Measurements from ENCODE around the gene SGMS2. TPM values are rescaled to one million over a fixed set of nuclear protein-coding genes. Genes with fewer than 3 reads are reported as not detected.

The SGMS2 gene
- total RNA-seq, 1 experiment from 2014 or later, result 0.72 TPM

DNA sequence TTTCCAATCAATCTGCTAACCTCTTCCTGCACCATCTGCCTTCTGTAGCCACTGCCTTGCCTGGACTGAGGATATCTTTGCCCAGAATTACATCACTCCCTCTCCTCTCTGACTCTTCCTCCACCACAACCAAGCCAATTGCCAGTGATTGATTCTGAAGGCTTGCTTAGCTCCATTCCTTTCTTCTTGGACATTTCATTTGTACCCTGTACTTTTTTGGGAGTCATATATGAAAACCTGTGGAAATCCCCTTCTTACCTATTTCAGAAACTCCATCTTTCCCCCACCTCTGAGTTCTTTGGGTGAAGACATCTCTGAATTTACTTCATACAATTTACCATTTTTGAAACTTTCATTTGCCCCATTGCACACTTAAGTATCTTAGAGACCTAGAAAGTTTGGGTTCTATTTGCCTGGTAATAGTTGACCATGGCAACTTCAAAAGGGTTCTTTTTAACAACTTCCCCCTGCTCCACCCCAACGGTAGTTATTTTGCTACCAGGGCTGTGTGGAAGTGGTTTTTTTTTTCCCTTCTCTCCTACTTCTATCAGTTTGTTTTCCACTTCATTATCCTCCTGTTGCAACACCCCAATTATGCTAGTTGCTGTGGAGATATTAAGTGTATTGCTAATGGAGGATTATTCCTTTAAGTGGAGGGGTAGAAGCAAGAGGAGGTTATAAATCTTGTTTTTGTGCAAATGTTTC, 14.3 kb downstream of the SGMS2 start:
- Mint-ChIP-seq H3K36me3 (no peaks in the 10 kb centered on the region), H3K4me3 (no peak overlapping the region), H3K4me1 (no peaks in the 10 kb centered on the region), H3K9me3 (peaks cover 2% of the 10 kb centered on the region; the same call in 1 of the 2 replicates), H3K27me3 (ENCODE audit: low read depth) (no peaks in the 10 kb centered on the region), H3K27ac (no peak overlapping the region)
- ChIA-PET POLR2A (no interaction called here), CTCF (no interaction called here)
- ATAC-seq, result no peak
- TF ChIP-seq RELA (CRISPR knock-in tag; IDR thresholded peaks at IDR 0.05; ENCODE audit: borderline replicate concordance), result no peak
- no peak for TF ChIP-seq MYBL2 (CRISPR knock-in tag; IDR thresholded peaks at IDR 0.05)
- TF ChIP-seq ESRRA (CRISPR knock-in tag; IDR thresholded peaks at IDR 0.05; ENCODE audit: borderline replicate concordance), result no peak
- TF ChIP-seq ZNF396 (CRISPR knock-in tag; IDR thresholded peaks at IDR 0.05; ENCODE audit: borderline replicate concordance), result no peak
- TF ChIP-seq, protein P1, sequence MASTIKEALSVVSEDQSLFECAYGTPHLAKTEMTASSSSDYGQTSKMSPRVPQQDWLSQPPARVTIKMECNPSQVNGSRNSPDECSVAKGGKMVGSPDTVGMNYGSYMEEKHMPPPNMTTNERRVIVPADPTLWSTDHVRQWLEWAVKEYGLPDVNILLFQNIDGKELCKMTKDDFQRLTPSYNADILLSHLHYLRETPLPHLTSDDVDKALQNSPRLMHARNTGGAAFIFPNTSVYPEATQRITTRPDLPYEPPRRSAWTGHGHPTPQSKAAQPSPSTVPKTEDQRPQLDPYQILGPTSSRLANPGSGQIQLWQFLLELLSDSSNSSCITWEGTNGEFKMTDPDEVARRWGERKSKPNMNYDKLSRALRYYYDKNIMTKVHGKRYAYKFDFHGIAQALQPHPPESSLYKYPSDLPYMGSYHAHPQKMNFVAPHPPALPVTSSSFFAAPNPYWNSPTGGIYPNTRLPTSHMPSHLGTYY (CRISPR knock-in tag; IDR thresholded peaks at IDR 0.05), result no peak
- TF ChIP-seq OVOL2 (CRISPR knock-in tag; IDR thresholded peaks at IDR 0.05; ENCODE audit: borderline replicate concordance), result no peak
- TF ChIP-seq, protein P2, sequence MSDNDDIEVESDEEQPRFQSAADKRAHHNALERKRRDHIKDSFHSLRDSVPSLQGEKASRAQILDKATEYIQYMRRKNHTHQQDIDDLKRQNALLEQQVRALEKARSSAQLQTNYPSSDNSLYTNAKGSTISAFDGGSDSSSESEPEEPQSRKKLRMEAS (CRISPR knock-in tag; IDR thresholded peaks at IDR 0.05), result no peak
- TF ChIP-seq, protein P3, sequence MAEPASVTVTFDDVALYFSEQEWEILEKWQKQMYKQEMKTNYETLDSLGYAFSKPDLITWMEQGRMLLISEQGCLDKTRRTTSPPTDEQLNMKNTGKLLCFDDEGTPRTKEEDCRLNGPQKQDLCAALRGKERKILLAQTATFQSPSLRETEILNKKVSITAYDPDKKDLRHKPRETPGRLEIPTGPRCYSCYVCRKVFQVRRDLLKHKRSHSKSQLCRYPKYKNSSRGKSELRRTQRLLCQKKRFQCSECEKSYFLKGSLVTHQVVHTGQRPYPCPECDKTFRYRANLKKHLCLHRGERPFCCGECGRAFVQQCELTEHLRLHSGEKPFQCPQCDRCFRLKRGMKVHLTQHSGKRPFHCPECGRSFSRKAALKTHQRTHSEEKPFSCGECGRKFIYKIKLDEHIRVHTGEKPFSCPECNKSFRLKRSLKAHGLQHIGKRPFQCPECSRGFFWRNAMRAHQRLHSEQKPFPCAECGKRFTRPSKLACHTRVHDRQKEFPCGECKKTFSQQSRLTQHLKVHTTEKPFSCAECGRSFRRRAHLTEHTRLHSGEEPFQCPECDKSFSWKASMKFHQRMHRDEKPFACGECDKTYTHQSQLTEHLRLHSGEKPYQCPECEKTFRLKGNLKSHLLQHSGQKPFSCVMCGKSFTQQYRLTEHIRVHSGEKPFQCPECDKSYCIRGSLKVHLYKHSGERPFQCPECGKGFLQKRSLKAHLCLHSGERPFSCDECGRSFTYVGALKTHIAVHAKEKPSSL (CRISPR knock-in tag; conservative IDR thresholded peaks at IDR 0.05), result no peak
- TF ChIP-seq TCF7 (CRISPR knock-in tag; IDR thresholded peaks at IDR 0.05; ENCODE audit: low read depth), result no peak
- TF ChIP-seq, protein P4, sequence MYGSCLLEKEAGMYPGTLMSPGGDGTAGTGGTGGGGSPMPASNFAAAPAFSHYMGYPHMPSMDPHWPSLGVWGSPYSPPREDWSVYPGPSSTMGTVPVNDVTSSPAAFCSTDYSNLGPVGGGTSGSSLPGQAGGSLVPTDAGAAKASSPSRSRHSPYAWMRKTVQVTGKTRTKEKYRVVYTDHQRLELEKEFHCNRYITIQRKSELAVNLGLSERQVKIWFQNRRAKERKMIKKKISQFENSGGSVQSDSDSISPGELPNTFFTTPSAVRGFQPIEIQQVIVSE (CRISPR knock-in tag; IDR thresholded peaks at IDR 0.05; ENCODE audit: borderline replicate concordance), result no peak
- no peak for TF ChIP-seq SMAD4 (CRISPR knock-in tag; IDR thresholded peaks at IDR 0.05)
- TF ChIP-seq, protein P5, sequence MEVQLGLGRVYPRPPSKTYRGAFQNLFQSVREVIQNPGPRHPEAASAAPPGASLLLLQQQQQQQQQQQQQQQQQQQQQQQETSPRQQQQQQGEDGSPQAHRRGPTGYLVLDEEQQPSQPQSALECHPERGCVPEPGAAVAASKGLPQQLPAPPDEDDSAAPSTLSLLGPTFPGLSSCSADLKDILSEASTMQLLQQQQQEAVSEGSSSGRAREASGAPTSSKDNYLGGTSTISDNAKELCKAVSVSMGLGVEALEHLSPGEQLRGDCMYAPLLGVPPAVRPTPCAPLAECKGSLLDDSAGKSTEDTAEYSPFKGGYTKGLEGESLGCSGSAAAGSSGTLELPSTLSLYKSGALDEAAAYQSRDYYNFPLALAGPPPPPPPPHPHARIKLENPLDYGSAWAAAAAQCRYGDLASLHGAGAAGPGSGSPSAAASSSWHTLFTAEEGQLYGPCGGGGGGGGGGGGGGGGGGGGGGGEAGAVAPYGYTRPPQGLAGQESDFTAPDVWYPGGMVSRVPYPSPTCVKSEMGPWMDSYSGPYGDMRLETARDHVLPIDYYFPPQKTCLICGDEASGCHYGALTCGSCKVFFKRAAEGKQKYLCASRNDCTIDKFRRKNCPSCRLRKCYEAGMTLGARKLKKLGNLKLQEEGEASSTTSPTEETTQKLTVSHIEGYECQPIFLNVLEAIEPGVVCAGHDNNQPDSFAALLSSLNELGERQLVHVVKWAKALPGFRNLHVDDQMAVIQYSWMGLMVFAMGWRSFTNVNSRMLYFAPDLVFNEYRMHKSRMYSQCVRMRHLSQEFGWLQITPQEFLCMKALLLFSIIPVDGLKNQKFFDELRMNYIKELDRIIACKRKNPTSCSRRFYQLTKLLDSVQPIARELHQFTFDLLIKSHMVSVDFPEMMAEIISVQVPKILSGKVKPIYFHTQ (CRISPR knock-in tag; IDR thresholded peaks at IDR 0.05), result no peak
- TF ChIP-seq TEAD1 (CRISPR knock-in tag; IDR thresholded peaks at IDR 0.05), result no peak
- no peak for TF ChIP-seq RORB (CRISPR knock-in tag; IDR thresholded peaks at IDR 0.05)
- no peak for TF ChIP-seq FOXJ3 (CRISPR knock-in tag; IDR thresholded peaks at IDR 0.05; ENCODE audit: borderline replicate concordance)
- no peak for TF ChIP-seq ZNF671 (CRISPR knock-in tag; IDR thresholded peaks at IDR 0.05)
- no peak for DNase-seq (ENCODE audit: low spot score)

DNA sequence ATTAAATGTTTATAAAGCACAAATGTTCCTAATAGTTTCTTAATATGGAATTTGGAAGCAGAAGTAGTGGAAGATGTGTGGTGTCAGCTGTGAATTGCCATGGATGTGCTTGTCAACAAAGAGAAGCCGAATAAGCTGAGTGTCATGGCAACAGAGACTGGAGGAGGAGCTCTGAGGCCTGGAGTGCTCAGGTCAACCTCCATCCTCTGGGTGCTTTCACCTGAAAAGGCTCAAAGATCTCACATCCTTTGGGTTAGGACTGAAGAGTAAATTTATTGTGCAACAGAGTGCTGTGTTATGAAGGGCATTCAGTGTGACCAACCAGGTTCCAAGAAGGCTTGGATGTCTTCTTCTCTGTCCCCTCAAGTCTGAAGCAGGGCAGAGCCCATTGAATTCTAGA, 18.7 kb downstream of the SGMS2 start:
- DNase-seq (ENCODE audit: low spot score) (no peak), ATAC-seq (0 out of 2 replicates have a peak, but pooled peaks have one; percentile 22)
- Mint-ChIP-seq H3K27ac (no peak overlapping the region), H3K4me3 (no peak overlapping the region), H3K36me3 (peaks cover 7% of the 10 kb centered on the region; the same call in 1 of the 2 replicates), H3K4me1 (no peaks in the 10 kb centered on the region), H3K9me3 (peaks cover 14% of the 10 kb centered on the region), H3K27me3 (ENCODE audit: low read depth) (no peaks in the 10 kb centered on the region)
- POLR2A ChIA-PET, result interaction anchor here (1.1 kb wide), 1 partner anchor 27 kb away, joined by 3 read pairs; no protein-coding TSS in a partner anchor
- CTCF ChIA-PET, result no interaction called here
- TF ChIP-seq, protein P6, sequence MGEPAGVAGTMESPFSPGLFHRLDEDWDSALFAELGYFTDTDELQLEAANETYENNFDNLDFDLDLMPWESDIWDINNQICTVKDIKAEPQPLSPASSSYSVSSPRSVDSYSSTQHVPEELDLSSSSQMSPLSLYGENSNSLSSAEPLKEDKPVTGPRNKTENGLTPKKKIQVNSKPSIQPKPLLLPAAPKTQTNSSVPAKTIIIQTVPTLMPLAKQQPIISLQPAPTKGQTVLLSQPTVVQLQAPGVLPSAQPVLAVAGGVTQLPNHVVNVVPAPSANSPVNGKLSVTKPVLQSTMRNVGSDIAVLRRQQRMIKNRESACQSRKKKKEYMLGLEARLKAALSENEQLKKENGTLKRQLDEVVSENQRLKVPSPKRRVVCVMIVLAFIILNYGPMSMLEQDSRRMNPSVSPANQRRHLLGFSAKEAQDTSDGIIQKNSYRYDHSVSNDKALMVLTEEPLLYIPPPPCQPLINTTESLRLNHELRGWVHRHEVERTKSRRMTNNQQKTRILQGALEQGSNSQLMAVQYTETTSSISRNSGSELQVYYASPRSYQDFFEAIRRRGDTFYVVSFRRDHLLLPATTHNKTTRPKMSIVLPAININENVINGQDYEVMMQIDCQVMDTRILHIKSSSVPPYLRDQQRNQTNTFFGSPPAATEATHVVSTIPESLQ (CRISPR knock-in tag; IDR thresholded peaks at IDR 0.05), result no peak
- TF ChIP-seq, protein P7, sequence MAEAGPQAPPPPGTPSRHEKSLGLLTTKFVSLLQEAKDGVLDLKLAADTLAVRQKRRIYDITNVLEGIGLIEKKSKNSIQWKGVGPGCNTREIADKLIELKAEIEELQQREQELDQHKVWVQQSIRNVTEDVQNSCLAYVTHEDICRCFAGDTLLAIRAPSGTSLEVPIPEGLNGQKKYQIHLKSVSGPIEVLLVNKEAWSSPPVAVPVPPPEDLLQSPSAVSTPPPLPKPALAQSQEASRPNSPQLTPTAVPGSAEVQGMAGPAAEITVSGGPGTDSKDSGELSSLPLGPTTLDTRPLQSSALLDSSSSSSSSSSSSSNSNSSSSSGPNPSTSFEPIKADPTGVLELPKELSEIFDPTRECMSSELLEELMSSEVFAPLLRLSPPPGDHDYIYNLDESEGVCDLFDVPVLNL (CRISPR knock-in tag; IDR thresholded peaks at IDR 0.05; ENCODE audit: borderline replicate concordance, low read depth), result no peak
- TF ChIP-seq RELA (CRISPR knock-in tag; IDR thresholded peaks at IDR 0.05; ENCODE audit: borderline replicate concordance) (no peak), ZNF317 (CRISPR knock-in tag; IDR thresholded peaks at IDR 0.05; ENCODE audit: borderline replicate concordance, low read depth) (no peak), NFATC4 (CRISPR knock-in tag; IDR thresholded peaks at IDR 0.05) (no peak), NR3C1 (CRISPR knock-in tag; conservative IDR thresholded peaks at IDR 0.05; ENCODE audit: low read depth) (no peak), KAT7 (CRISPR knock-in tag; IDR thresholded peaks at IDR 0.05; ENCODE audit: borderline replicate concordance) (no peak)
